BE2C (cell line): Measurements from ENCODE around the gene ZNF518A.

Source experiments
- DNase-seq: peaks from one replicate; pipeline ENCODE4 v3.0.0-alpha.2; 2020
- H3K27me3 ChIP-seq: fragments of 250-450 bp; sonication (Bioruptor Pico); 2 replicates; pipeline ENCODE4 v1.5.1; 2020; ENCODE audit warnings: mild to moderate bottlenecking
- H3K36me3 ChIP-seq: fragments of 250-450 bp; sonication (Bioruptor Pico); 2 replicates; pipeline ENCODE4 v1.5.1; 2020; ENCODE audit warnings: mild to moderate bottlenecking
- H3K4me1 ChIP-seq: fragments of 250-450 bp; sonication (Bioruptor Pico); 2 replicates; pipeline ENCODE4 v1.5.1; 2020
- H3K4me3 ChIP-seq: 2 replicates; pipeline ENCODE4 v1.5.1; 2011; ENCODE audit warnings: low read depth, low read length
- H3K9me3 ChIP-seq: fragments of 250-450 bp; sonication (Bioruptor Pico); 2 replicates; pipeline ENCODE4 v1.5.1; 2020
- TF ChIP-seq, protein P1 (sequence below): IDR thresholded peaks from 2 replicates; pipeline ENCODE4 v1.5.1; 2012; ENCODE audit warnings: mild to moderate bottlenecking, low read depth, low read length

ZNF518A gene

DNA sequence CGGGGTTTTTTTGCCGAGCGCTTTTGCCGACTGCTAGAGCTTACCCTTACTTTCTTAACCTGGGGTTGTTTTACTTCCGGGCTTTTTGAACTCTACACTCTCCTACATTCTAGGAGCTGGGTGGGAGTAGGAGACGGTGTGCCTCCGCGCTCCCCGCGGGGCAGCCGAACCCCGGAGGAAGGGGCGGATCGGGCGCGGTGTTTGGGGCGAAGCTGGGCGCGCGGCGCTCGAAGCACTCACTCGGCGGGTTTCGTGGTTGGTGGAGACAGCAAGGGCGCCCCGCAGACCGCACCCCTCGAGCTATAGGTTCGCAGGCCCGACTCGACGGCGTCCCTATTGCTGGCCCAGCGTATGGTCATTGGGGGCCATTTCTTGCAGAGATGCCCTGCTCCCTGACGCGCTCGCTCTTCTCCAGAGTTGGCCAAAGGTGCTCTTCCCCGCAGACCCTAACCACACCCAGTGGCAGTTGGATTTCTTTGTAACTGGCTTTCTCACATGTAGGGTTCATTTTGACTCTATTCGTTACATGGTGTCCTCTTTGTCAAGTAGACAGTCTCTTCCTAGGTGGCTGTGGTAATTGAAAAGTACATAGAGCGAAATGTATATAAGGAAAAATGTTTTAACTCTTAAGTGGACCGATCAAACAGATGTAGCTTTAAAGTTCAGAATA is 364 bp downstream of the ZNF518A start:
- TF ChIP-seq, protein P1, sequence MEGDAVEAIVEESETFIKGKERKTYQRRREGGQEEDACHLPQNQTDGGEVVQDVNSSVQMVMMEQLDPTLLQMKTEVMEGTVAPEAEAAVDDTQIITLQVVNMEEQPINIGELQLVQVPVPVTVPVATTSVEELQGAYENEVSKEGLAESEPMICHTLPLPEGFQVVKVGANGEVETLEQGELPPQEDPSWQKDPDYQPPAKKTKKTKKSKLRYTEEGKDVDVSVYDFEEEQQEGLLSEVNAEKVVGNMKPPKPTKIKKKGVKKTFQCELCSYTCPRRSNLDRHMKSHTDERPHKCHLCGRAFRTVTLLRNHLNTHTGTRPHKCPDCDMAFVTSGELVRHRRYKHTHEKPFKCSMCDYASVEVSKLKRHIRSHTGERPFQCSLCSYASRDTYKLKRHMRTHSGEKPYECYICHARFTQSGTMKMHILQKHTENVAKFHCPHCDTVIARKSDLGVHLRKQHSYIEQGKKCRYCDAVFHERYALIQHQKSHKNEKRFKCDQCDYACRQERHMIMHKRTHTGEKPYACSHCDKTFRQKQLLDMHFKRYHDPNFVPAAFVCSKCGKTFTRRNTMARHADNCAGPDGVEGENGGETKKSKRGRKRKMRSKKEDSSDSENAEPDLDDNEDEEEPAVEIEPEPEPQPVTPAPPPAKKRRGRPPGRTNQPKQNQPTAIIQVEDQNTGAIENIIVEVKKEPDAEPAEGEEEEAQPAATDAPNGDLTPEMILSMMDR = no peak
- peak; percentile 62 for DNase-seq
- Histone ChIP-seq H3K9me3 (no peaks in the 10 kb centered on the region), H3K4me1 (no peaks in the 10 kb centered on the region; the same call in 1 of the 2 replicates), H3K36me3 (no peaks in the 10 kb centered on the region; the same call in 1 of the 2 replicates), H3K4me3 (peak overlapping the region; percentile 96), H3K27me3 (peaks cover 14% of the 10 kb centered on the region)

DNA sequence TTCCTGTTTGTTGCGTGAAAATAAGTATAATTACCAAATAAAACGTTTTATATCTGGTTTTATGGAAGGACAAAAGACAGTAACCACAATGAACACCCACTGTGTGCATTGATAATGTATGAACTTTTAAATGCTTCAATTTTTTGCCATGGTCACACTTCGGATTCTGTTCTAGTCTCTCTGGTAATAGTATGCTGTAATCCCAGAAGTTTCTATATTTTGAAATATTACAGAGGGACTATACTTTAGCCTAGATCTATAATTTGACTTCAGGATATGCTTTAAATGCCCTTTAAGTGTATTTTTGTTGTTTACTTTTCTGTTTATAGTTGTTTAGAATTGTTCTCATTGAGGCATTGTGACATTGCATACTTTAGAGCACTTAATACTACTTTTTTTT is 1.5 kb downstream of the ZNF518A start:
- Histone ChIP-seq H3K4me3 (no peak overlapping the region), H3K27me3 (peaks cover 6% of the 10 kb centered on the region; the same call in 1 of the 2 replicates), H3K36me3 (no peaks in the 10 kb centered on the region; the same call in 1 of the 2 replicates), H3K4me1 (no peaks in the 10 kb centered on the region; the same call in 1 of the 2 replicates), H3K9me3 (no peaks in the 10 kb centered on the region)
- TF ChIP-seq, protein P1 = no peak
- no peak for DNase-seq

DNA sequence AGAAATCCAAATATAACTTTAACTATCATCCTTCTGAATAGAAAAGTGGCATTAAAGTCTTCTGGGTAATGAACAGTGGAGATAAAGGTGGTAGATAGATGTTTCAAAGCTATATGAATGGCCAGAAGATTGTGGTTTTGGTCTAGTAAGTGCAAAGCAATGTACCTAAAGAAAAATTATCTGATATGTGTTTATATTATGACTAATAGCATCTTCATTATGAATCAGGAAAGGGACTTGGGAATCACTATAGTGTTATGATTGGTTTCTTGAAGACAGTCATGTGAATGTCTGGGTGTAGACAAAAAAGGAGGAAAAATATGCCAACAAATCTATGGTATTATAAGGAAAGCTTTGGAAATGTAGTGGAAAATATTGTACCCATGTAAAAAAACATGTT is 3.0 kb downstream of the ZNF518A start:
- H3K27me3 ChIP-seq = no peaks in the 10 kb centered on the region
- no peak overlapping the region for H3K4me3 ChIP-seq
- no peaks in the 10 kb centered on the region; the same call in 1 of the 2 replicates for H3K36me3 ChIP-seq
- no peaks in the 10 kb centered on the region for H3K9me3 ChIP-seq
- TF ChIP-seq, protein P1 = no peak
- H3K4me1 ChIP-seq = no peaks in the 10 kb centered on the region; the same call in 1 of the 2 replicates
- no peak for DNase-seq

DNA sequence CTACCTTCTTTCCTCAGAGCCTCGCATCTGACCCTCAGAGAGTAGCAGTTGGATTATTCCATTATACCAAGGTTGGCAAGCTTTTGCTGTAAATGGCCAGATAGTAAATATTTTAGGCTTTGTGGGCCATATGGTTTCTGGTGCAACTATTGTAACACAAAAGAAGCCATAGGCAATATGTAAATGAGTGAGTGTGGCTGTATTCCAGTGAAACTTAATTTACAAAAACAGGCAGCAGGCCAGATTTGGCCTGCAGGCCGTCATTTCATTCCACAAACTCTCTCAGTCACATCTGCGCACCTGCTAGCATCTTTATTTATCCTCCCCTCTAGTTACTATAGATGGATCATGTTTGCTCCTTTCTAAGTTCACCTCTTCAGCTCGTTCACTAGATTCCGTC is 6.7 kb downstream of the ZNF518A start:
- Histone ChIP-seq H3K4me1 (no peaks in the 10 kb centered on the region), H3K4me3 (no peak overlapping the region), H3K27me3 (no peaks in the 10 kb centered on the region), H3K9me3 (no peaks in the 10 kb centered on the region), H3K36me3 (no peaks in the 10 kb centered on the region; the same call in 1 of the 2 replicates)
- TF ChIP-seq, protein P1 = no peak
- DNase-seq = no peak

DNA sequence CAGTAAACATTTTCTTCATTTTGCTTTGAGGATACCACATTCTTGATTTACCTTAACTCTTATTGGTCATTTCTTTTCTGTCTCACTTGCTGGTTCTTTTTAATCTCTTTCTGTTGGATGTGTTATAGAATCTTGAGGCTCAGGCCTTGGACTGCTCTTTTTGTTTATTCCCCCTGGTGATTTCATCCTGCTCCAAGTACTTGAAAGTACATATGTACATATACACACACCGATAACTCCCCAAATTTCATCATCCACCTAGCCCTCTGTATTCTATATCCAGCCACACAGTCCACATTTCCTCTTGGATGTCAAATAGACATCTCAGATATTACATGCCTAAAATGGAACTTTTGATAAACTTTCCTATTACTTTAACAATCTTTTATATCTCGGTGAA is 7.5 kb downstream of the ZNF518A start:
- H3K4me1 ChIP-seq = no peaks in the 10 kb centered on the region
- no peaks in the 10 kb centered on the region for H3K9me3 ChIP-seq
- TF ChIP-seq, protein P1 = no peak
- H3K27me3 ChIP-seq = no peaks in the 10 kb centered on the region
- no peak for DNase-seq
- no peak overlapping the region for H3K4me3 ChIP-seq
- H3K36me3 ChIP-seq = no peaks in the 10 kb centered on the region; the same call in 1 of the 2 replicates

DNA sequence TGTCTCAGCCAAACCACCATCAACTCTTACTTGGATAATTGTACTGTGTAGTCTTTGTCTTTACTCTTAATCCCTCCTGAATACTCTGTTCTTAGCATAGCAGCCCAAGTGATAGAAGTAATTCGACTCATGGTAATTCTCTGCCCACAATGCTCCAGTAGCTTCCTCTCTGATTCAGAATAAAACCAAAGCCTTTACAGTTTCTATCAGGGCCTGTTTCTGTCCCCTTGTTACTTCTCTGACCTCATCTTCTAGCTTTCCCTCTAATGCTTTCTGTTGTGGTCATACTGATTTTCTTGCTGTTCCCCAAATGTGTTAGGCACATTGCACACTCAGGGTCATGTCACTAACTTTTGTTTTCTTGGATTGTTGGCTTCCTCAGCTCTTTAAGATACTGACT is 8.0 kb downstream of the ZNF518A start:
- Histone ChIP-seq H3K36me3 (no peaks in the 10 kb centered on the region; the same call in none of the 2 replicates), H3K4me1 (no peaks in the 10 kb centered on the region), H3K27me3 (no peaks in the 10 kb centered on the region), H3K9me3 (no peaks in the 10 kb centered on the region), H3K4me3 (no peak overlapping the region)
- TF ChIP-seq, protein P1 = no peak
- no peak for DNase-seq
